Loucy (cell line): ENCODE data around the gene CACUL1.
A peak's percentile ranks its signal among the peaks of the same experiment; 100 is the strongest.

ENCODE experiments used
- H2AFZ ChIP-seq: fragments of 200-600 bp; sonication (generic); 2 replicates; pipeline ENCODE4 v1.6.0; 2016; ENCODE audit warnings: antibody characterized with exemption, mild to moderate bottlenecking, low read length, moderate library complexity
- H3F3A ChIP-seq: fragments of 200-600 bp; 2 replicates; pipeline ENCODE4 v1.6.0; 2016; ENCODE audit warnings: antibody characterized with exemption, low read depth, mild to moderate bottlenecking
- H3K27me3 ChIP-seq: fragments of 200-600 bp; sonication (generic); 2 replicates; pipeline ENCODE4 v1.6.1; 2014; ENCODE audit warnings: low read length, mild to moderate bottlenecking; ENCODE audit not compliant: insufficient read depth, poor library complexity, severe bottlenecking
- H3K36me3 ChIP-seq: fragments of 200-600 bp; sonication (generic); 2 replicates; pipeline ENCODE4 v1.6.1; 2016; ENCODE audit warnings: low read length; ENCODE audit not compliant: insufficient read depth
- H3K4me1 ChIP-seq: fragments of 200-600 bp; sonication (generic); 2 replicates; pipeline ENCODE4 v1.5.1; 2014; ENCODE audit warnings: low read length, mild to moderate bottlenecking; ENCODE audit not compliant: insufficient read depth, poor library complexity, severe bottlenecking
- H3K4me2 ChIP-seq: fragments of 200-600 bp; sonication (generic); 2 replicates; pipeline ENCODE4 v1.6.0; 2014; ENCODE audit warnings: antibody characterized with exemption, low read length, low read depth, mild to moderate bottlenecking; ENCODE audit not compliant: poor library complexity, severe bottlenecking
- H3K4me3 ChIP-seq: fragments of 200-600 bp; sonication (generic); 2 replicates; pipeline ENCODE4 v1.5.1; 2014; ENCODE audit warnings: low read length, mild to moderate bottlenecking, mixed read lengths; ENCODE audit not compliant: poor library complexity, severe bottlenecking
- H3K79me2 ChIP-seq: fragments of 200-600 bp; sonication (generic); 2 replicates; pipeline ENCODE4 v1.6.1; 2014; ENCODE audit warnings: low read length; ENCODE audit not compliant: insufficient read depth
- H3K9ac ChIP-seq: fragments of 200-600 bp; sonication (generic); 2 replicates; pipeline ENCODE4 v1.6.0; 2014; ENCODE audit warnings: mild to moderate bottlenecking, low read depth, low read length, moderate library complexity; ENCODE audit not compliant: poor library complexity, severe bottlenecking
- H3K9me2 ChIP-seq: fragments of 200-600 bp; sonication (generic); replicated peaks from 2 replicates; pipeline ENCODE4 v1.6.1; 2016; ENCODE audit warnings: low read depth, low read length, mixed read lengths
- H3K9me3 ChIP-seq: fragments of 200-600 bp; sonication (generic); 2 replicates; pipeline ENCODE4 v1.6.1; 2014; ENCODE audit warnings: mild to moderate bottlenecking, antibody characterized with exemption, low read length, low read depth; ENCODE audit not compliant: insufficient read depth
- H4K20me1 ChIP-seq: fragments of 200-600 bp; sonication (generic); 2 replicates; pipeline ENCODE4 v1.6.0; 2014; ENCODE audit warnings: antibody characterized with exemption, low read length, mild to moderate bottlenecking; ENCODE audit not compliant: insufficient read depth, poor library complexity, severe bottlenecking
- CTCF ChIP-seq: fragments of 200-600 bp; sonication (generic); conservative IDR thresholded peaks from 2 replicates; pipeline ENCODE4 v1.5.1; 2014; ENCODE audit warnings: mild to moderate bottlenecking, antibody characterized with exemption, low read length
- EZH2phosphoT487 ChIP-seq: fragments of 200-600 bp; IDR thresholded peaks from 2 replicates; pipeline ENCODE4 v1.6.1; 2018; ENCODE audit warnings: antibody characterized with exemption, mild to moderate bottlenecking, moderate library complexity, borderline replicate concordance

Gene CACUL1

DNA sequence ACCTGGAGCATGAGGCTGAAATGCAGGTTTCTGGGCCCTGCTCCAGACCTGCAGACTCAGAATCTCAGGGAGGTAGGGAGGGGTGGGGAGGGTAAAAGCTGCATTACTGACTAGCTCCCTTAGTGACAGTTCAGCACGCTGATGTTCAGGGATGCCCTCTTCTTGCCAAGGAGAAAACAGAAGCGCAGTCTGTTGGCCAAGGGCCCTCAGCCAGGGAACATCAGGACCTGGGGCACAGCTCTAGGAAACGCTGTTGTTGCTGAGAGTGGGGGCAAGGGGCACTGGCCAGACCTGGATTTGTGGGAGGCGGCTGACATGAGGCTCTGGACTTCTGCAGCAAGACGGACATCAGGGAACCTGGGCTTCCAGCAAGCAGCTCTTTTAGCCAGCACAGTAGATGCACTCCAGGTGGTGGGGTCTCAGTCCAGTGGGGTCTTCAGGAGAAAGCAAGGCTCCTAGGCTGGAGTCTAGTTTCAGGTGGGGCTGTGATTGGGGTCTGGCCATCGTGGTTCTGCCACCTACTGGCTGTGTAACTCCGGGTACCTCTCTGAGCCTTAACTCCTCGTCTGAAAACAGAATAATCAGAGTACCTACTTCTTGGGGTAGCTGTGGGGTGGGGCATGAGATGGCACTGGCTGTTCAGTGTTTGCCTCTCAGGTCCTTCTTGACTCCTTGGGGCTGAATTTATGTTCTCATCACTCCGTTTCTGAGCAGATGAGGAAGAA lies 86.4 kb downstream of the CACUL1 start:
- no peak overlapping the region for H3K4me2 ChIP-seq
- no peak overlapping the region for H3K9ac ChIP-seq
- no peaks in the 10 kb centered on the region for H3K27me3 ChIP-seq

GRCh38 chr10:118667732-118668131 lies 87.0 kb downstream of the CACUL1 start:
- Histone ChIP-seq H3K4me2 (no peak overlapping the region), H3K4me3 (no peak overlapping the region), H3K9me3 (no peaks in the 10 kb centered on the region), H3K27me3 (no peaks in the 10 kb centered on the region), H4K20me1 (no peaks in the 10 kb centered on the region), H3F3A (no peaks in the 10 kb centered on the region), H3K79me2 (no peaks in the 10 kb centered on the region), H3K36me3 (no peaks in the 10 kb centered on the region), H3K4me1 (peaks cover 2% of the 10 kb centered on the region), H2AFZ (no peak overlapping the region), H3K9me2 (no peaks in the 10 kb centered on the region), H3K9ac (no peak overlapping the region)
- no peak for TF ChIP-seq CTCF
- TF ChIP-seq EZH2phosphoT487: no peak

More for the DNA sequence above, 86.4 kb downstream of the CACUL1 start:
- TF ChIP-seq EZH2phosphoT487 (no peak), CTCF (peak; percentile 13)
- no peaks in the 10 kb centered on the region for H3K79me2 ChIP-seq
- no peak overlapping the region for H2AFZ ChIP-seq
- H4K20me1 ChIP-seq: no peaks in the 10 kb centered on the region
- H3F3A ChIP-seq: no peaks in the 10 kb centered on the region
- H3K9me2 ChIP-seq: no peaks in the 10 kb centered on the region
- no peaks in the 10 kb centered on the region for H3K9me3 ChIP-seq
- no peaks in the 10 kb centered on the region; the same call in 1 of the 2 replicates for H3K36me3 ChIP-seq
- no peaks in the 10 kb centered on the region for H3K4me1 ChIP-seq
- no peak overlapping the region for H3K4me3 ChIP-seq

GRCh38 chr10:118666350-118666749 lies 88.4 kb downstream of the CACUL1 start:
- Histone ChIP-seq H4K20me1 (no peaks in the 10 kb centered on the region), H3K79me2 (no peaks in the 10 kb centered on the region), H3K9ac (no peak overlapping the region), H3K4me1 (peaks cover 7% of the 10 kb centered on the region), H3F3A (no peaks in the 10 kb centered on the region), H3K4me3 (no peak overlapping the region), H3K9me3 (no peaks in the 10 kb centered on the region), H3K9me2 (no peaks in the 10 kb centered on the region), H3K27me3 (no peaks in the 10 kb centered on the region), H3K4me2 (no peak overlapping the region), H2AFZ (no peak overlapping the region), H3K36me3 (no peaks in the 10 kb centered on the region)
- TF ChIP-seq CTCF (no peak), EZH2phosphoT487 (no peak)
